Measurements from ENCODE around the gene C2CD2L. TPM values are rescaled to one million over a fixed set of nuclear protein-coding genes. Genes with fewer than 3 reads are reported as not detected.

C2CD2L gene
- total and polyA plus RNA-seq, 10 of the 15 experiments (the other 5 are each of a cell fraction or from before 2014, with no cell fraction given) = 0.21 to 9.6 (median 5.1) TPM

DNA sequence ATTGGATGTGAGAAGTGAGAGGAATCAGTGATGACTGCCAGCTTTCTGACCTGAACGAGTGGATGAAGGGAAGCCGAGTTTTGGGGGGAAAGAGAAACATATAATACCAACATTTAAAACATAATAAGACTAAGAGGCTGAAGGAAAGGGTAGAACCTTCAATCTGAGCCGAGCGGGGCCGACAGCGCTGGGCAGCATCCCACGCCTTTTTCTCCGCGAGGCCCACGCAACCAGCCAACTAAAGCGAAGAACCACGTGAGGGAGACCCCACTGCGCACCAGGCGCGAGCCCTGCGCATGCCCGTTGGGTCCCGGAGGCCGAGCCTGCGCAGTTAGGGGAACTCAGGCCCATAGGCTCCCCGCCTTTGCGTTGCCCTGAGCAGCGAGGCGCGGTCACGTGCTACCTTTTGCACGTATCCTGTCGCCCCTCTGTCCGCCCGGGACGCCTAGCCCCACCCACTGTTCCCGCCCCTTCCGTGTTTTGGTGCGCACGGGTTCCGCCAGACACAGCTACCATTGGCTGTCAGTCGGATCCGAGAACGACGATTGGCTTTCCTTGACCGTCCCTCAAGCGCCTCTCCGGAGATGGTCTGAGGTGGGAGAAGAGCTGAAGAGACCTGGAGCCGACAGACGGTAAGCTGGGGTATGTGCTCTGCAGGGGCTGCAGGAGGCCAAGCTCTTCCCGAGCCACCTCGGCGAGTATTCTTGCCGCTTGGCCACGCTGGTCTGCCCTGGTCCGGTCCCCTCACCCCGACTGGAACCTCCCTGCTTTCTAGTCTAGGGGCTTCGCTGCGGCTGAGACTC is 14.1 kb downstream of the C2CD2L start, which contains the start of gene HINFP (continued):
- TF ChIP-seq, protein P1, sequence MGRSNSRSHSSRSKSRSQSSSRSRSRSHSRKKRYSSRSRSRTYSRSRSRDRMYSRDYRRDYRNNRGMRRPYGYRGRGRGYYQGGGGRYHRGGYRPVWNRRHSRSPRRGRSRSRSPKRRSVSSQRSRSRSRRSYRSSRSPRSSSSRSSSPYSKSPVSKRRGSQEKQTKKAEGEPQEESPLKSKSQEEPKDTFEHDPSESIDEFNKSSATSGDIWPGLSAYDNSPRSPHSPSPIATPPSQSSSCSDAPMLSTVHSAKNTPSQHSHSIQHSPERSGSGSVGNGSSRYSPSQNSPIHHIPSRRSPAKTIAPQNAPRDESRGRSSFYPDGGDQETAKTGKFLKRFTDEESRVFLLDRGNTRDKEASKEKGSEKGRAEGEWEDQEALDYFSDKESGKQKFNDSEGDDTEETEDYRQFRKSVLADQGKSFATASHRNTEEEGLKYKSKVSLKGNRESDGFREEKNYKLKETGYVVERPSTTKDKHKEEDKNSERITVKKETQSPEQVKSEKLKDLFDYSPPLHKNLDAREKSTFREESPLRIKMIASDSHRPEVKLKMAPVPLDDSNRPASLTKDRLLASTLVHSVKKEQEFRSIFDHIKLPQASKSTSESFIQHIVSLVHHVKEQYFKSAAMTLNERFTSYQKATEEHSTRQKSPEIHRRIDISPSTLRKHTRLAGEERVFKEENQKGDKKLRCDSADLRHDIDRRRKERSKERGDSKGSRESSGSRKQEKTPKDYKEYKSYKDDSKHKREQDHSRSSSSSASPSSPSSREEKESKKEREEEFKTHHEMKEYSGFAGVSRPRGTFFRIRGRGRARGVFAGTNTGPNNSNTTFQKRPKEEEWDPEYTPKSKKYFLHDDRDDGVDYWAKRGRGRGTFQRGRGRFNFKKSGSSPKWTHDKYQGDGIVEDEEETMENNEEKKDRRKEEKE (IDR thresholded peaks at IDR 0.05) = no peak
- TF ChIP-seq EZH2 (IDR thresholded peaks at IDR 0.05; ENCODE audit: borderline replicate concordance, control insufficient read depth, low read depth, low read length) = no peak
- TF ChIP-seq, protein P2, sequence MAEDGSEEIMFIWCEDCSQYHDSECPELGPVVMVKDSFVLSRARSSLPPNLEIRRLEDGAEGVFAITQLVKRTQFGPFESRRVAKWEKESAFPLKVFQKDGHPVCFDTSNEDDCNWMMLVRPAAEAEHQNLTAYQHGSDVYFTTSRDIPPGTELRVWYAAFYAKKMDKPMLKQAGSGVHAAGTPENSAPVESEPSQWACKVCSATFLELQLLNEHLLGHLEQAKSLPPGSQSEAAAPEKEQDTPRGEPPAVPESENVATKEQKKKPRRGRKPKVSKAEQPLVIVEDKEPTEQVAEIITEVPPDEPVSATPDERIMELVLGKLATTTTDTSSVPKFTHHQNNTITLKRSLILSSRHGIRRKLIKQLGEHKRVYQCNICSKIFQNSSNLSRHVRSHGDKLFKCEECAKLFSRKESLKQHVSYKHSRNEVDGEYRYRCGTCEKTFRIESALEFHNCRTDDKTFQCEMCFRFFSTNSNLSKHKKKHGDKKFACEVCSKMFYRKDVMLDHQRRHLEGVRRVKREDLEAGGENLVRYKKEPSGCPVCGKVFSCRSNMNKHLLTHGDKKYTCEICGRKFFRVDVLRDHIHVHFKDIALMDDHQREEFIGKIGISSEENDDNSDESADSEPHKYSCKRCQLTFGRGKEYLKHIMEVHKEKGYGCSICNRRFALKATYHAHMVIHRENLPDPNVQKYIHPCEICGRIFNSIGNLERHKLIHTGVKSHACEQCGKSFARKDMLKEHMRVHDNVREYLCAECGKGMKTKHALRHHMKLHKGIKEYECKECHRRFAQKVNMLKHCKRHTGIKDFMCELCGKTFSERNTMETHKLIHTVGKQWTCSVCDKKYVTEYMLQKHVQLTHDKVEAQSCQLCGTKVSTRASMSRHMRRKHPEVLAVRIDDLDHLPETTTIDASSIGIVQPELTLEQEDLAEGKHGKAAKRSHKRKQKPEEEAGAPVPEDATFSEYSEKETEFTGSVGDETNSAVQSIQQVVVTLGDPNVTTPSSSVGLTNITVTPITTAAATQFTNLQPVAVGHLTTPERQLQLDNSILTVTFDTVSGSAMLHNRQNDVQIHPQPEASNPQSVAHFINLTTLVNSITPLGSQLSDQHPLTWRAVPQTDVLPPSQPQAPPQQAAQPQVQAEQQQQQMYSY (CRISPR knock-in tag; IDR thresholded peaks at IDR 0.05) = no peak
- TF ChIP-seq SREBF2 (IDR thresholded peaks at IDR 0.05; ENCODE audit: low read length) = no peak
- TF ChIP-seq MTA3 (IDR thresholded peaks at IDR 0.05; ENCODE audit: borderline replicate concordance, low read length) = no peak
- TF ChIP-seq SRF (IDR thresholded peaks at IDR 0.05; ENCODE audit: low read depth in 2 of 2, low read length in 2 of 2) = no peak
- TF ChIP-seq SUZ12 (IDR thresholded peaks at IDR 0.05; ENCODE audit: unreplicated experiment) = no peak
- no peak for TF ChIP-seq SMC3 (IDR thresholded peaks at IDR 0.05; ENCODE audit: borderline replicate concordance, low read length)
- peak; percentile 90 for TF ChIP-seq NFYB (IDR thresholded peaks at IDR 0.05; ENCODE audit: insufficient read depth, low read depth, low read length)
- no peak; the same call in 1 of the 2 replicates for TF ChIP-seq NFYA (IDR thresholded peaks at IDR 0.05; ENCODE audit: borderline replicate concordance, low read depth, low read length)
- TF ChIP-seq PAX5 (IDR thresholded peaks at IDR 0.05; ENCODE audit: borderline replicate concordance, low read depth, low read length) = peak; percentile 80
- TF ChIP-seq, protein P3, sequence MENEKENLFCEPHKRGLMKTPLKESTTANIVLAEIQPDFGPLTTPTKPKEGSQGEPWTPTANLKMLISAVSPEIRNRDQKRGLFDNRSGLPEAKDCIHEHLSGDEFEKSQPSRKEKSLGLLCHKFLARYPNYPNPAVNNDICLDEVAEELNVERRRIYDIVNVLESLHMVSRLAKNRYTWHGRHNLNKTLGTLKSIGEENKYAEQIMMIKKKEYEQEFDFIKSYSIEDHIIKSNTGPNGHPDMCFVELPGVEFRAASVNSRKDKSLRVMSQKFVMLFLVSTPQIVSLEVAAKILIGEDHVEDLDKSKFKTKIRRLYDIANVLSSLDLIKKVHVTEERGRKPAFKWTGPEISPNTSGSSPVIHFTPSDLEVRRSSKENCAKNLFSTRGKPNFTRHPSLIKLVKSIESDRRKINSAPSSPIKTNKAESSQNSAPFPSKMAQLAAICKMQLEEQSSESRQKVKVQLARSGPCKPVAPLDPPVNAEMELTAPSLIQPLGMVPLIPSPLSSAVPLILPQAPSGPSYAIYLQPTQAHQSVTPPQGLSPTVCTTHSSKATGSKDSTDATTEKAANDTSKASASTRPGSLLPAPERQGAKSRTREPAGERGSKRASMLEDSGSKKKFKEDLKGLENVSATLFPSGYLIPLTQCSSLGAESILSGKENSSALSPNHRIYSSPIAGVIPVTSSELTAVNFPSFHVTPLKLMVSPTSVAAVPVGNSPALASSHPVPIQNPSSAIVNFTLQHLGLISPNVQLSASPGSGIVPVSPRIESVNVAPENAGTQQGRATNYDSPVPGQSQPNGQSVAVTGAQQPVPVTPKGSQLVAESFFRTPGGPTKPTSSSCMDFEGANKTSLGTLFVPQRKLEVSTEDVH (IDR thresholded peaks at IDR 0.05; ENCODE audit: low read depth, partially characterized antibody) = no peak
- TF ChIP-seq EED (IDR thresholded peaks at IDR 0.05; ENCODE audit: low read depth) = no peak
- no peak for TF ChIP-seq MEF2A (IDR thresholded peaks at IDR 0.05; ENCODE audit: insufficient read depth, low read depth, low read length)
- TF ChIP-seq, protein P4, sequence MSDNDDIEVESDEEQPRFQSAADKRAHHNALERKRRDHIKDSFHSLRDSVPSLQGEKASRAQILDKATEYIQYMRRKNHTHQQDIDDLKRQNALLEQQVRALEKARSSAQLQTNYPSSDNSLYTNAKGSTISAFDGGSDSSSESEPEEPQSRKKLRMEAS (IDR thresholded peaks at IDR 0.05; ENCODE audit: low read depth, low read length) = peak; percentile 98
- no peak for TF ChIP-seq RAD21 (IDR thresholded peaks at IDR 0.05; ENCODE audit: insufficient read depth, low read depth, low read length)
- no peak for TF ChIP-seq ZNF384 (IDR thresholded peaks at IDR 0.05; ENCODE audit: borderline replicate concordance, low read depth, low read length)
